NCI-H1092 treated with DMSO at 0.1 percent for 48 hours (cell line): ENCODE measurements around the gene SH2B2.
"Not testable (repeated sequence)": the region's sequence is repeated elsewhere in the genome, so short reads cannot be mapped to it uniquely, and the experiment has no call there.

Experiments
- DNase-seq: peaks from one replicate; lab custom pipeline; 2025; lab: John Stamatoyannopoulos, UW

The SH2B2 gene

GRCh38 chr7:102337002-102337401 is 50.3 kb downstream of the SH2B2 start:
- not testable (repeated sequence) for DNase-seq

DNA sequence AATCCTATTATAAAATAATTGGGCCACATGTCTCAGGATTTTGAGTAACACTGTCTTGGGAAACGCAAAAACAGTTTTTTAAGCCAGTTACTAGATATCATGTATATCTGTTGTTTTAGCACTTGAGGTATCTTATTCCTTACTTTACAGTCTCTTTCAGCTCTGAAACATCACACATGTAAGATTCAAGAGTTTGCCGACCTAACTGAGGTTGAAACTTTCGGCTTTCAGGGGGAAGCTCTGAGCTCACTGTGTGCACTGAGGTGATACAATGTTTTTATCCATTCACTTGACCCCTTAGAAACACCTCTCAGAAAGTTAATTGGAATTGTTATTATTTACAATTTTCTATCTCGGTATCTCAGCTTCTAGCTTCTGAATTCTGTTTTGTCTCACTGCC is 50.8 kb downstream of the SH2B2 start:
- DNase-seq: not testable (repeated sequence)

GRCh38 chr7:102340599-102341368 is 54.1 kb downstream of the SH2B2 start:
- not testable (repeated sequence) for DNase-seq

DNA sequence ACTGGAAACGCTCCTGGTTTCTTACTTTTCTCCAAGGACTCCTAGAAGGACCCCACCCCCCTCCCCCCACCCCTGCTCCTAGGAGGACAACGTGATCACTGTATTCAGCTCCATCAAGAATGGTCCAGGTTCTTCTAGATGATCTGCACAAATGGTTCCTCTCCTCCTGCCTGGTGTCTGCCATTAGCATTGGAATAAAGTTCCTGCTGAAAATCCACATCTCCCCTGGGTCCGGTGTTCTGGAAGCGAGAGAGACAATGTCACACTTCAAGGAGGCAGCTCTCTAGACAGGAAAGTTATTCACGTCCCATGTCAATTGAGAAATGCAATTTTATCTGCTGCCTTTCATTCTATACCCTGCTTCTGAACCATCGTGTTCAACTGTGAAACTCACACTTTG is 60.3 kb downstream of the SH2B2 start:
- DNase-seq: not testable (repeated sequence)

DNA sequence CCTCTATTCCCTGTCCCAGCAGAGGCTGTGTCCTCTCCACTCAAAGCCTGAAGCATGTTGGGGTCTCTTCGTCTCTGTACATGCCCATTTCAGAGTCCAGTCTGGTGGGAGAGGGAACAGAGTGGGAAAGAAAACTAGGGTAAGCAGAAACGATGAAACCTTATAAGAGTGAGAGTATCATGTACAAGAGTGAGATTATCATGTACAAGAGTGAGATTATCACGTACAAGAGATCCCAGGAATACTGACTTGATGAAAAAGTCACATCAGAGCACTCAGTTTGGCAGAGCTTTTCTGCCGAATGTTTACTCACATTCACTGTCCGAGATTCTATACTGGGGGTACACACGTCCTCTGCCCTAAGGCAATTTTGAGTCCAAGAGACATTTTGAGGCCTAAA is 69.7 kb downstream of the SH2B2 start, which contains the start of gene SPDYE6:
TSS of gene SPDYE6 (minus strand) at position 101 of the 400 bp plus-strand sequence. CDS start 421 bp downstream, outside the sequence.
- not testable (repeated sequence) for DNase-seq

DNA sequence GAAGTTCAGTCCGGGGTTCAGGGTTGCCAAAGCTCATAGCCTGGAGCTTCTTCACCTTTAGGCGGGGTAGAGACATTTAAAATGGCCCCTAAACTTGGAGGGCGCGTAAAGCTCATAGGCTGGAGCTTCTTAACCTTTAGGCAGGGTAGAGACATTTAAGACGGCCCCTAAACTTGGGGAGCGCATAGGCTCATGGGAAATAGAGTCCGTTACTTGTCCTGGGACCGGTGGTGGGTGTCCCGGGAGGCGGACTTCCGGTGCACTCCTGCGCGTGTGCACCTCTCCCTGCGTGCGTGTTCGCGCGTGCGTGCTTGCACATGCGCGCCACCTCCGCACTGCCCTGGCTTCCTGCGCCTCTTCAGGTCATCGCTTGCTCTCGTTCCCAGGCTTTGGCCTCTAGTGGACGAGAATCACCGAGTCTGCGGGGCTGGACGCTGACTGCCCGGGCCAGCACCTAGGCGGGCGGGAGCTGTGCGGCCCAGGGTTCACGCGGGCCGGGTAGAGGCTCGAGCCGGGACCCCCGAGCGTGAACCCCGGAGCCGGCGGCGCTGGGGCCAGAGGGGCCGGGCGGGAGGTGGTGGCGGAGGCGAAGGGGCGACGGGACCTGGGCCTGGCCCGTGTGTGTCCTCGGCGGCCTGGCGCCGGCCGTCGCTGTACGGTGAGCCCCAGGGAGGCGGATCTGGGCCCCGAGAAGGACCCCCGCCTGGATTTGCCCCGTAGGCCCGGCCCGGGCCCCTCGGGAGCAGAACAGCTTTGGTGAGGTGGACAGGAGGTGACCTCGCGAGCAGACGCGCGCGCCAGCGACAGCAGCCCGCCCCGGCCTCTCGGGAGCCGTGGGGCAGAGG is 77.1 kb downstream of the SH2B2 start:
- DNase-seq: peak; percentile 98

GRCh38 chr7:102364394-102364886 is 77.8 kb downstream of the SH2B2 start:
- not testable (repeated sequence) for DNase-seq

DNA sequence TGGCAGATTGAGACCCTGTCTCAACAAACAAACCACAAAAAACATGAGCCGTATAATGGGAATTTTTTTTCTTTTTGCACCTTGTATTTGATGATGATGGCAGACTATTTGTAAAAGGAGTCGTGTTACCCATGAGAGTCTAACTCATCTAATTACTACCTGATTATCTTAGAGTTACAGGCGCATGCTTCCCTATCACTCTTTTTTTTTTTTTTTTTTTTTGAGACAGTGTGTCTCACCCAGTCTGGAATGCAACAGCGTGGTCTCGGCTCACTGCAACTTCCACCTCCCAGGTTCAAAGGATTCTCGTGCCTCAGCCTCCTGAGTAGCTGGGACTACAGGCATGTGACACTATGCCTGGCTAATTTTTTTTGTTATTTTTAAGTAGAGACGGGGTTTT is 78.7 kb downstream of the SH2B2 start:
- not testable (repeated sequence) for DNase-seq

GRCh38 chr7:102370038-102370437 is 83.4 kb downstream of the SH2B2 start:
- not testable (repeated sequence) for DNase-seq
